ENCODE data around the gene TSPAN19.

GRCh38 chr12:85059594-85059993 lies 23.5 kb upstream of the TSPAN19 start:
- TF ChIP-seq POLR2A (IDR thresholded peaks at IDR 0.05) (no peak), CTCF (IDR thresholded peaks at IDR 0.05) (no peak), POLR2AphosphoS5 (IDR thresholded peaks at IDR 0.05) (no peak)
